ENCODE data around the gene ALPL.
A peak's percentile ranks its signal among the peaks of the same experiment; 100 is the strongest.
"Not testable (repeated sequence)": the region's sequence is repeated elsewhere in the genome, so short reads cannot be mapped to it uniquely, and the experiment has no call there.

ALPL gene

GRCh38 chr1:21503706-21504377 lies 5.4 kb upstream of the ALPL start:
- no peak for DNase-seq
- in situ Hi-C loops (cut with HindIII; ENCODE audit: low pct_ligation_motif_present, low pct_unique_long_range_greater_than_20kb, low sequenced_read_pairs) = no loop called here

DNA sequence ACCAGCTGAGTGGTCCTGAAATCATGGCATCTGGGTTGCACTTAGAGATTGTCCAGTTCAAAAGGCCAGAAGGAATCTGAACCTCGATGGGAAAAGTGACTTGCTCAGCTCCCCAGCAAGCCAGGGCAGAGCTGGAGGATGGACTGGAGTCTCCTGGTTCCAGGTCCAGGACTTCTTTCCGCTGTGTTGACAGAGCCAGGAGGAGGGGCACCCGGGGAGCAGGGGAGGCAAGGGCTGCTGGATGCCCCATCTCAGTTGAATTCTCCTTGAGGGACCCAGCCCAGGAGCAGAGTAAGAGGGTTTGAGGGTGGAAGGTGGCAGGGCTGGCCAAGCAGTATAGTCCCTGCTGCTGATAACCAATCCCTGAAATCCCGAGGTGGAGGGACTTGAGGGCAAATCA lies 2.4 kb upstream of the ALPL start:
- DNase-seq = no peak
- in situ Hi-C loops (cut with HindIII; ENCODE audit: low pct_ligation_motif_present, low pct_unique_long_range_greater_than_20kb, low sequenced_read_pairs) = no loop called here

- no peak for DNase-seq
- in situ Hi-C loops (cut with HindIII; ENCODE audit: low pct_ligation_motif_present, low pct_unique_long_range_greater_than_20kb, low sequenced_read_pairs) = no loop called here
These were observed 1.5 kb upstream of the ALPL start for GRCh38 chr1:21507511-21508270.

- peak; percentile 46 for DNase-seq
- in situ Hi-C loops (cut with HindIII; ENCODE audit: low pct_ligation_motif_present, low pct_unique_long_range_greater_than_20kb, low sequenced_read_pairs) = no loop called here
These were observed 458 bp upstream of the ALPL start for GRCh38 chr1:21508580-21509350.

DNA sequence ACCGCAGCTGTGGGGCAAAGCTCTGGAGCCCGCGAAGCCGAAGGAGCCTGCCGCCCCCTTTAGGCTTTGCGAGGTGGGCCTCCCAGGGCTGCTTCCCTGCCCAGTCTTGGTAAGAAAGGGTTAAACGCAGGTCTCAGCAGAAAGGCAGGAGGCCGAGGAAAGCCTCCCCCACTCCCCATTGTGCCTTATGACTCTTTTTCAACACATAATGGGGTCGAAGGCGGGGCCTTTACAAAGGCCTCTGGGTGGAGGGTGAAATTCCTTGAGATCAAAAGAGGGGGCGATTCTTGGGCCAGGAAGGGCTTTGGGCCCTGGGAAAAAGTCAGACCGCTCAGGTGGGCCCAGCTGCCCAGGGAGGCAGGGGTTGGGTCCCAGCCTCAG lies 880 bp downstream of the ALPL start:
- in situ Hi-C loops (cut with HindIII; ENCODE audit: low pct_ligation_motif_present, low pct_unique_long_range_greater_than_20kb, low sequenced_read_pairs) = no loop called here
- no peak for DNase-seq

DNA sequence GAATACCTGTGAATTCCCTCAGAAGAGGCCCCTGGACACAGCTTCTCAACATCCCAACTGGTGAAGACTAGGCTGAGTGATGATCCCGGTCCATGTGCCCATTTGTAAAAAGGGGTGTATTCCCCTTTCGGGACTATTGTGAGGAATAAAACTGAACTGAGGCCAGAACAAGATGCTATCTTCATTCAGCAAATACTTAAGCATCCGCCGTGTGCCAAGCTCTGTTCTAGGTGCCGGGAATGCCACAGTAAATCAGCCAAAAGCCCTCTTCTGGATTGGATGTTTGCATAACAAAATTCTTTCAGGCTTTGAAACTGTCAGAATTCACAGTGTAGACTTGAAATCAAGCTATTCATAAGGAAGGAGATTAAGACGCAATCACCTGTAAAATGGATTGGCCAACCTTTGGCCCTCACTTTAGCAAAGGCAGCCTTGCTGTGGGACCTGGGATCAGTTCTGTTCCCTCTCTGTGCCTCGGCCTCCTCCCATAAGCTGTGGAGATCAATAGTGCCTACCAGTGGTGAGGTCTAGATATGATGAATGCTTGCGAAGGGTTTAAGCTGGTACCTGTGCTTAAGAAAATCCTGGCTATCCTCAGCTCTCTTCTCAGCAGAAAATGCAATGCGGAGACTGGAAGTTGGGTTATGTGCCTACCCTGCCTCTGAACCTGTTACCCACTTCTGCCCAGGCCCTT lies 1.8 kb downstream of the ALPL start:
- in situ Hi-C loops (cut with HindIII; ENCODE audit: low pct_ligation_motif_present, low pct_unique_long_range_greater_than_20kb, low sequenced_read_pairs) = no loop called here
- DNase-seq = peak; percentile 7

DNA sequence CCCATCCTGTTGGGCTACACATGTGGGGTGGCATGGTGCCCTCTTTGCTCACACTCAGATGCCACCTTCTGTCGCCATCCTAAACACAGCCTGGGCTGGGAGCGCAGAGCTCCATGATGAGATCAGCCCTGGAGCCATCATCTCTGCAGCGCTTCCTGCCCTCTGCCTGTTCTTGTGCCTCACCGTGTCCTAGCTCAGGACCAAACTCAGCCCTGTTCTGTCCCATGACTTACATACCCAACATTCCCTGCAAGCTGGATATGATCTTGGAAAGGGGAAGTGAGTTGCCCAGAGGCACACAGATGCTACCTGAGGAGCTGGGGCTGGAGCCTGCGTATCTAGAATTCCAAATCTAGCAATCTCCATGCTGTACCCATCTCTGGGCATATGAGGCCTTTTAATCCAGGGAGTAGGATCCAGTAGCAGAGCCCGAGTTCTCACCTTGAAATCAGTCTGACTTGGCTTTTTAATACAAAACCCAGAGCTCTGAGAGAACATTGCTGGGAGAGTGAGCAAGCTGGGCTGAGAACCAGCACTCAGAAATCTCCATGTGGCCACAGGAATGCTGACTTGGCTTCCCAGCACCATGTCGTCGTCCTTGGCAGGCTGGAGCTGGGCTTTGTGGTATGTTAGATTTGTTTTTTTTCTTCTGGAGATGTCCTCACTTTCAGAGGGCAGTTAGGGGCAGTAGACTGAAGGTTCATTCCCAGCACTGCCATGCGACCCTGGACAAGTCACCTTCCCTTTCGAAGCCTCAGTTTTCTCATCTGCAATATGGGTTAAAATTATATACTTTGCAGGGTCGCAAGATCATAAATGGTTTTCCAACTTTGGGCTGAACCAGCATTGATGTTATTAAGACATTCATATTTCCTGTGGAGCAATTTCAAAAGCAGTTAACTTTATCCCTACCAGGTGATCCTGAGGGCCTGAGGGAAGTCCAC lies 2.6 kb downstream of the ALPL start:
- in situ Hi-C loops (cut with HindIII; ENCODE audit: low pct_ligation_motif_present, low pct_unique_long_range_greater_than_20kb, low sequenced_read_pairs) = no loop called here
- peak; percentile 73 for DNase-seq

GRCh38 chr1:21514245-21514644 lies 5.0 kb downstream of the ALPL start:
- peak; percentile 18 for DNase-seq
- in situ Hi-C loops (cut with HindIII; ENCODE audit: low pct_ligation_motif_present, low pct_unique_long_range_greater_than_20kb, low sequenced_read_pairs) = no loop called here

DNA sequence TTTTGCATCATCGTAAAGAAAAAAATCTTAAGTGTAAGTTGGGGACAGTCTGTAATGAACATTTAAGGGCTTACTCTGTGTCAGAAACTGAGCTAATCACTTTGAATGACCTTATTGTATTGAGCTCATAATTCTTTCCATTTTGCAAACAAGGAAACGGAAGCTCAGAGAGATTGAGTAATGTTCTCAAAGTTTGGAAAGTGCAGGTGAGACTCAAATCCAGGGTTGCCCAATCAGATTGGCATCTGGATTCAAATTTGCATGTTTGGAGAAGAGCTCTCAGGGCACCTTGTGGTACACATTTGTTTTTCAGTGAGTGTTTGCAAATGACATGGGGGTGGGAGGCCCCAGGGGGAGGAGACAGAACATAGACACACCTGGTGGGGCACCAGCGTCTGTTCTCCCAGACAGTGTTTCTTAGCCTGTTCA lies 8.0 kb downstream of the ALPL start:
- DNase-seq = no peak
- in situ Hi-C loops (cut with HindIII; ENCODE audit: low pct_ligation_motif_present, low pct_unique_long_range_greater_than_20kb, low sequenced_read_pairs) = no loop called here

- in situ Hi-C loops (cut with HindIII; ENCODE audit: low pct_ligation_motif_present, low pct_unique_long_range_greater_than_20kb, low sequenced_read_pairs) = no loop called here
- DNase-seq = no peak
These were observed 8.6 kb downstream of the ALPL start for GRCh38 chr1:21517660-21518480.

- in situ Hi-C loops (cut with HindIII; ENCODE audit: low pct_ligation_motif_present, low pct_unique_long_range_greater_than_20kb, low sequenced_read_pairs) = no loop called here
- DNase-seq = no peak
These were observed 9.7 kb downstream of the ALPL start for GRCh38 chr1:21518774-21519455.

- in situ Hi-C loops (cut with HindIII; ENCODE audit: low pct_ligation_motif_present, low pct_unique_long_range_greater_than_20kb, low sequenced_read_pairs); DNase-seq: not testable (repeated sequence)
These were observed 10.4 kb downstream of the ALPL start for GRCh38 chr1:21519486-21520070.

GRCh38 chr1:21520899-21521716 lies 11.9 kb downstream of the ALPL start:
- in situ Hi-C loops (cut with HindIII; ENCODE audit: low pct_ligation_motif_present, low pct_unique_long_range_greater_than_20kb, low sequenced_read_pairs) = no loop called here
- no peak for DNase-seq

DNA sequence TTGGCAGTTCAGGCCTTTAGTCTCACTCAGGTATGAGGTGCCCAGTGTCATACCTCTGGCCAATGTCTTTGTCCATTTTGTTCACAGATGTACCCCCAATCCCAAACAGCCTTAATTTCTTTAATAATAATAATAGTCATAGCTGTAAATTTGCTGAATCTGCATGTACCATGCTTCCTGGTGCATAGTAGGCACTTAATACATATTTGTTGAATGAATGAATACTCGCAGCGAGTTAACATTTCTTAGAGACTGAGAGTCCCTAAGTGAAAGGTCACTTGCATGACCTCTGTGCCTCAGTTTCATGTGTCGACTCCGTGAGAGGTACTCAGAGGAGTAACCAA lies 12.5 kb downstream of the ALPL start:
- no peak for DNase-seq
- in situ Hi-C loops (cut with HindIII; ENCODE audit: low pct_ligation_motif_present, low pct_unique_long_range_greater_than_20kb, low sequenced_read_pairs) = no loop called here

- in situ Hi-C loops (cut with HindIII; ENCODE audit: low pct_ligation_motif_present, low pct_unique_long_range_greater_than_20kb, low sequenced_read_pairs) = no loop called here
- no peak for DNase-seq
These were observed 13.4 kb downstream of the ALPL start for GRCh38 chr1:21522525-21523038.

All from ACHN (cell line).